T-helper 1 cell treated with Interleukin-12 subunit alpha and Interleukin-12 subunit beta and Interleukin-4 antibody, amounts not matched to agents 30 μg/mL and 1 μg/mL, for 36 hours (primary cell): ENCODE results near the gene NCOA1.
"Not testable (repeated sequence)": the region's sequence is repeated elsewhere in the genome, so short reads cannot be mapped to it uniquely, and the experiment has no call there.

ENCODE experiments used
- H3K27ac Mint-ChIP-seq: one replicate; pipeline ENCODE4 v1.8.0; 2021; ENCODE audit warnings: mild to moderate bottlenecking, mixed read lengths
- H3K27me3 Mint-ChIP-seq: one replicate; pipeline ENCODE4 v1.8.0; 2021; ENCODE audit warnings: low read depth, mixed read lengths
- H3K36me3 Mint-ChIP-seq: one replicate; pipeline ENCODE4 v1.8.0; 2021; ENCODE audit warnings: low read depth, mixed read lengths
- H3K4me1 Mint-ChIP-seq: one replicate; pipeline ENCODE4 v1.8.0; 2021; ENCODE audit warnings: low read depth, mixed read lengths
- H3K4me3 Mint-ChIP-seq: one replicate; pipeline ENCODE4 v1.8.0; 2021; ENCODE audit warnings: mild to moderate bottlenecking, moderate library complexity, mixed read lengths
- H3K9me3 Mint-ChIP-seq: one replicate; pipeline ENCODE4 v1.8.0; 2021; ENCODE audit warnings: mixed read lengths

Gene NCOA1

GRCh38 chr2:24527536-24527935 lies 36.5 kb downstream of the NCOA1 start:
- no peaks in the 10 kb centered on the region for H3K27me3 Mint-ChIP-seq
- peaks cover 23% of the 10 kb centered on the region for H3K9me3 Mint-ChIP-seq
- H3K4me3 Mint-ChIP-seq, result no peak overlapping the region
- H3K27ac Mint-ChIP-seq, result no peak overlapping the region
- H3K4me1 Mint-ChIP-seq, result peaks cover 2% of the 10 kb centered on the region
- peaks cover 5% of the 10 kb centered on the region for H3K36me3 Mint-ChIP-seq

GRCh38 chr2:24530796-24531195 lies 39.7 kb downstream of the NCOA1 start:
- H3K27me3 Mint-ChIP-seq, result no peaks in the 10 kb centered on the region
- peaks cover 37% of the 10 kb centered on the region for H3K9me3 Mint-ChIP-seq
- no peak overlapping the region for H3K4me3 Mint-ChIP-seq
- H3K27ac Mint-ChIP-seq, result no peak overlapping the region
- H3K4me1 Mint-ChIP-seq, result peaks cover 2% of the 10 kb centered on the region
- peaks cover 8% of the 10 kb centered on the region for H3K36me3 Mint-ChIP-seq

- not testable (repeated sequence) for H3K4me3 Mint-ChIP-seq, H3K36me3 Mint-ChIP-seq, H3K27me3 Mint-ChIP-seq, H3K4me1 Mint-ChIP-seq, H3K27ac Mint-ChIP-seq
- peaks cover 37% of the 10 kb centered on the region for H3K9me3 Mint-ChIP-seq
These were observed 40.6 kb downstream of the NCOA1 start for GRCh38 chr2:24531610-24532009.

GRCh38 chr2:24532057-24532456 lies 41.0 kb downstream of the NCOA1 start:
- not testable (repeated sequence) for H3K36me3 Mint-ChIP-seq, H3K27ac Mint-ChIP-seq, H3K27me3 Mint-ChIP-seq, H3K4me1 Mint-ChIP-seq, H3K4me3 Mint-ChIP-seq
- H3K9me3 Mint-ChIP-seq, result peaks cover 37% of the 10 kb centered on the region

GRCh38 chr2:24533574-24533973 lies 42.5 kb downstream of the NCOA1 start:
- H3K27me3 Mint-ChIP-seq, result not testable (repeated sequence)

GRCh38 chr2:24538720-24539119 lies 47.7 kb downstream of the NCOA1 start:
- Mint-ChIP-seq H3K27ac (no peak overlapping the region), H3K4me3 (no peak overlapping the region), H3K9me3 (peaks cover 29% of the 10 kb centered on the region), H3K27me3 (no peaks in the 10 kb centered on the region), H3K36me3 (peaks cover 15% of the 10 kb centered on the region), H3K4me1 (peaks cover 2% of the 10 kb centered on the region)

More at GRCh38 chr2:24533574-24533973, 42.5 kb downstream of the NCOA1 start:
- H3K4me3 Mint-ChIP-seq, H3K27ac Mint-ChIP-seq, H3K4me1 Mint-ChIP-seq: not testable (repeated sequence)
- H3K36me3 Mint-ChIP-seq, result peaks cover 11% of the 10 kb centered on the region
- H3K9me3 Mint-ChIP-seq, result peaks cover 37% of the 10 kb centered on the region

- Mint-ChIP-seq H3K4me3 (no peak overlapping the region), H3K27me3 (no peaks in the 10 kb centered on the region), H3K27ac (no peak overlapping the region), H3K9me3 (peaks cover 33% of the 10 kb centered on the region), H3K4me1 (peaks cover 7% of the 10 kb centered on the region), H3K36me3 (peaks cover 20% of the 10 kb centered on the region)
These were observed 48.2 kb downstream of the NCOA1 start for GRCh38 chr2:24539258-24539657.

- Mint-ChIP-seq H3K36me3 (peaks cover 23% of the 10 kb centered on the region), H3K27ac (no peak overlapping the region)
These were observed 49.0 kb downstream of the NCOA1 start for GRCh38 chr2:24540011-24540477.

GRCh38 chr2:24541621-24542020 lies 50.6 kb downstream of the NCOA1 start:
- Mint-ChIP-seq H3K4me3 (no peak overlapping the region), H3K4me1 (peaks cover 14% of the 10 kb centered on the region), H3K27me3 (no peaks in the 10 kb centered on the region)

More at GRCh38 chr2:24540011-24540477, 49.0 kb downstream of the NCOA1 start:
- H3K27me3 Mint-ChIP-seq, result no peaks in the 10 kb centered on the region
- H3K4me3 Mint-ChIP-seq, result no peak overlapping the region
- peaks cover 13% of the 10 kb centered on the region for H3K4me1 Mint-ChIP-seq
- peaks cover 34% of the 10 kb centered on the region for H3K9me3 Mint-ChIP-seq

GRCh38 chr2:24542269-24542872 lies 51.3 kb downstream of the NCOA1 start:
- peaks cover 20% of the 10 kb centered on the region for H3K36me3 Mint-ChIP-seq
- H3K4me3 Mint-ChIP-seq, result no peak overlapping the region
- H3K27ac Mint-ChIP-seq, result no peak overlapping the region
- H3K9me3 Mint-ChIP-seq, result peaks cover 31% of the 10 kb centered on the region
- no peaks in the 10 kb centered on the region for H3K27me3 Mint-ChIP-seq
- peaks cover 14% of the 10 kb centered on the region for H3K4me1 Mint-ChIP-seq

More at GRCh38 chr2:24541621-24542020, 50.6 kb downstream of the NCOA1 start:
- peaks cover 22% of the 10 kb centered on the region for H3K36me3 Mint-ChIP-seq
- peaks cover 31% of the 10 kb centered on the region for H3K9me3 Mint-ChIP-seq
- no peak overlapping the region for H3K27ac Mint-ChIP-seq

- Mint-ChIP-seq H3K36me3 (peaks cover 22% of the 10 kb centered on the region), H3K4me1 (peaks cover 14% of the 10 kb centered on the region), H3K9me3 (peaks cover 31% of the 10 kb centered on the region), H3K4me3 (no peak overlapping the region), H3K27me3 (no peaks in the 10 kb centered on the region), H3K27ac (no peak overlapping the region)
These were observed 52.2 kb downstream of the NCOA1 start for GRCh38 chr2:24543252-24543651.

- Mint-ChIP-seq H3K27ac (no peak overlapping the region), H3K27me3 (no peaks in the 10 kb centered on the region), H3K9me3 (peaks cover 34% of the 10 kb centered on the region), H3K4me3 (no peak overlapping the region), H3K36me3 (peaks cover 22% of the 10 kb centered on the region), H3K4me1 (peaks cover 14% of the 10 kb centered on the region)
These were observed 53.5 kb downstream of the NCOA1 start for GRCh38 chr2:24544456-24545115.

GRCh38 chr2:24546669-24547068 lies 55.6 kb downstream of the NCOA1 start:
- no peak overlapping the region for H3K27ac Mint-ChIP-seq
- H3K27me3 Mint-ChIP-seq, result no peaks in the 10 kb centered on the region
- peaks cover 17% of the 10 kb centered on the region for H3K4me1 Mint-ChIP-seq
- H3K9me3 Mint-ChIP-seq, result peaks cover 33% of the 10 kb centered on the region
- no peak overlapping the region for H3K4me3 Mint-ChIP-seq
- H3K36me3 Mint-ChIP-seq, result peaks cover 24% of the 10 kb centered on the region

GRCh38 chr2:24548058-24548457 lies 57.0 kb downstream of the NCOA1 start:
- peaks cover 26% of the 10 kb centered on the region for H3K9me3 Mint-ChIP-seq
- no peak overlapping the region for H3K4me3 Mint-ChIP-seq
- no peak overlapping the region for H3K27ac Mint-ChIP-seq
- H3K4me1 Mint-ChIP-seq, result peaks cover 18% of the 10 kb centered on the region
- H3K36me3 Mint-ChIP-seq, result peaks cover 25% of the 10 kb centered on the region
- H3K27me3 Mint-ChIP-seq, result no peaks in the 10 kb centered on the region

- H3K27me3 Mint-ChIP-seq, H3K4me3 Mint-ChIP-seq, H3K27ac Mint-ChIP-seq, H3K4me1 Mint-ChIP-seq: not testable (repeated sequence)
- Mint-ChIP-seq H3K36me3 (peaks cover 15% of the 10 kb centered on the region), H3K9me3 (peaks cover 14% of the 10 kb centered on the region)
These were observed 59.2 kb downstream of the NCOA1 start for GRCh38 chr2:24550301-24550700.
